ENCODE data around the gene SRSF3.
"Not testable (repeated sequence)": the region's sequence is repeated elsewhere in the genome, so short reads cannot be mapped to it uniquely, and the experiment has no call there.

Gene SRSF3

DNA sequence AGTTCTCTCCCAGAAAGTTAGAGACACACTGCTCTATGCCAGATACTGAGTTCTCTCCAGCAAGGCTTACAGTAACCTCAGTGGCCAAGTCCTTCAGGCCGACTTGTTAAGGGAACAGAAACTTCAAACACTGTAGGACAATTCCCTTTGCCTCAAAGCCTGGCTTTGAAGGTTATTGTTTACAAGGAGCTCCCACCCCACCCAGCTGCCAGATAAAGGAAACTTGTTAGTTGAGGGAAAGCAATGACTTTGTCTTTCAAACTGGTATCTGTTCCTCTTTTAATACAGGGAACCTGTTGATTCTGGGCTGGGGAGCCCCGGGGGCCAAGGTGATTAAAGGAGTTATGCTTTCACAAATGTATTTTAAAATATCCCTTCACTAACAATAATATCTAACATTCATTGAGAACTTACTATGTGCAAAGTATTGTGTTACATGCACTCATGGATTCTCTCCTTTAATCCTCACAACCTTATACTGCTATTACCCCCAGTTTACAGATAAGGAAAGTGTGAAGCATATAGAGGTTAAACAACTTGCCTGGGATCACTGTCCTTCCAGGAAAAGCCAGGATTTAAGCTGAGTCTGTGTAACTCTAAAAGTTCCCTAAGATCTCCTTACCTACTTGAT, 56.8 kb downstream of the SRSF3 start:
- no peak for DNase-seq

- no peak for DNase-seq
These were observed 57.7 kb downstream of the SRSF3 start for GRCh38 chr6:36651659-36652379.

GRCh38 chr6:36654469-36654868, 60.3 kb downstream of the SRSF3 start:
- not testable (repeated sequence) for DNase-seq

All from activated CD4-positive, CD25-positive, alpha-beta regulatory T cell (primary cell).